HG02763 (cell line): ENCODE measurements around the gene PRRX1.

ENCODE experiments used
- ATAC-seq: cut with Tn5 transposase; IDR thresholded peaks from one replicate; pipeline ENCODE4 v1.9.1; 2021; ENCODE audit warnings: mild to moderate bottlenecking, moderate library complexity; ENCODE audit not compliant: unreplicated experiment

Gene PRRX1

DNA sequence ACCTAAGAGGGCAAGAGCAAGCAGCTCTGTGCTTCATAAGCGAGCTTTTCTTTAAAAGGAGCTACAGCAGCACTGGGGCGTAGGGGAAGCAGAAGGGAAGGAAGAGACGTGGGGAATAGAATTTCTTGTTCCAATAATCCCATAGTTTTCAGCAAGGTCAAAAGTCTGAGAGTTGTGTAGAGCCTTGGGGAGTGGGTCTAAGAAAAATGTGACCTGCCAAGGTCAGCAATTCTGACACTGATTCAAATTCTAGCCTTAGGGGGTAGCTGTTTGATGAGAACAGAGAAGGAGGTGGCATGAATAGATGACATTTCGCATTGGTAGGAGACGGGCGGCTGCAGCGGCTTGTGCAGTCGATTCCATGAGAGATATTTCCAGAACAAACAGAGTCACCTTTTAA, 22.4 kb downstream of the PRRX1 start:
- no peak for ATAC-seq

DNA sequence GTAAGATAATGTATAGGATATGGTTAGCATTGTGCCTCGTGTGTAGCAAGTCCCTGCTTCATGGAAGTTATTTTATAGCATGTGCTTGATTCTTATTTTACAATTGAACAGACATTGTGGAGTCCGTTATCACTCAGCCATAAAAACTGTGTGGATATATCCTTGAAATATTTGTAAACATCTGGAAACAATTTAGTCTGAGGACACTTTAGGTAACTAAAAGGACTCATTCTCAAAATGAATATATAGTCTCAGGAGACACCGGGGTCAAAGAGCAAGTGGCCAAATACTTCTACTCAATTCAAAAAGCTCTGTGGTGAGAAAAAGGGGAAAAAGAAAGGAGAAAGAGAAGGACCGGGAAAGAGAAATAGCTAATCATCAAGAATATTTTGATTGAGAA, 23.7 kb downstream of the PRRX1 start:
- no peak for ATAC-seq

GRCh38 chr1:170691258-170691657, 27.3 kb downstream of the PRRX1 start:
- no peak for ATAC-seq

DNA sequence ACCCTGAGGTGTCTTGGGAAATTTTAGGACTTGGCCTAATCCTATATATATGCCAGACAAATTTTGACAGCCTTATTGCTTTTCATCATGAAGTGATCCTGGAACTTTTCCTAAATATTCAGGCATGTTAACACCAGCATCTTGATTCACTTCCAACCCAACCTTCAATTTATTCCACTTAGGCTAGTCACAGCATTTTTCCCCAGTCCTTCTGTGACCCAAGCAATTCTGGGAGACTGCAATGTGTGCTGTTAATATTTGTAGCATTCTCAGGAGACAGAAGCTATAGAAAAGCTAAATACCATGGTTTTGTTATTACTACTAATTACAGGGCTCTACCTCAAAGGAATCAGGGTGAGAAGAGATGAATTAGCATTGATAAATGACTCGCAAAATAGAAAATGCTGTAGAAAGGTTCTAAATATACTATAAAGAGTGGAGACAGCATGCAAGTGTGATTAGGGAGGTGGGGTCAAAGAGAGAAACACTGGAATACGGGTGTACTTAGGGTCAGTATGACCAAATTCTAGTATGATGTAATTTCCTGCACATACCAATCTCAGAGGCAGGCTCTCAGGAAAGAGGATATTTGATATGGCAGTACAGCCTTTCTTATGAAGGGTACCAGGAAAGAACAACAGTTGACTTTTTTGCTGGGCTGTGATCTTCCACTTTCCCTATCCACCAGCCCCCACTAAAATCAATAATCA, 29.1 kb downstream of the PRRX1 start:
- no peak for ATAC-seq

DNA sequence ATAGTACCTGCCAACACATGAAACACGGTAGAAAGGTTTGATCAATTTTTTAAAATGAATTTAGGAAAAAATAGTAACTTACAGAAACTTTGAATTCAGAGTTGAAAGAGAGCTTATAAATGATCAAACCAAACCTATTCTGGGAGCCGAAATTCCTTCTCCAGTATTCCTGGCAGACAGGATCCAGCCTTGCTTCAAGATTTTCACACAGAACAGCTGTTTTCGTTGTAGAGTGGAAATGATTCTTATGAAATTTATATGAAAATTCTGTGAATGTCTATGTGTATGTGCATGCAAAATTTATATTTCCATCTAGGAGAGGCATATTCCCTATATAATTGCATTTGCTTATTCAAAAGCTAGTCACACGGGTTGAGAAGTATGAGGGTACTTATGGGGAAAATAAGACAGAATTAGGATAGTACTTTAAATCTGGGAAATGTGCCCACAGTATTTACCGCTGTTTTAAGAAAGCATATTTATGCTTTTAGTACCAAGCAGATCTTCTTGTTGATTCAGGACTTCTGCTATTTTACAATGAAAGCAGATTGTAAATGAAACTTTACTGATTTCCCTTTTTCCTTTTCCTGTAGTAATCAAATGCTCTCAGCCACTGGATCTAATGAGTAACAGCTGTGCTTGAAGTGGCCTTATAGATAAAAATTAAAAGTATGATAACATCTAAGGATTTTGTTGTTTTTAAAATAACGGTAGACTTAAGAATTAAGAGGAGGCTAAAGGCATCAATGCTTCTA, 30.4 kb downstream of the PRRX1 start:
- no peak for ATAC-seq

- ATAC-seq: no peak
These were observed 32.1 kb downstream of the PRRX1 start for GRCh38 chr1:170695955-170696590.

- ATAC-seq: no peak
These were observed 32.8 kb downstream of the PRRX1 start for GRCh38 chr1:170696591-170697290.

DNA sequence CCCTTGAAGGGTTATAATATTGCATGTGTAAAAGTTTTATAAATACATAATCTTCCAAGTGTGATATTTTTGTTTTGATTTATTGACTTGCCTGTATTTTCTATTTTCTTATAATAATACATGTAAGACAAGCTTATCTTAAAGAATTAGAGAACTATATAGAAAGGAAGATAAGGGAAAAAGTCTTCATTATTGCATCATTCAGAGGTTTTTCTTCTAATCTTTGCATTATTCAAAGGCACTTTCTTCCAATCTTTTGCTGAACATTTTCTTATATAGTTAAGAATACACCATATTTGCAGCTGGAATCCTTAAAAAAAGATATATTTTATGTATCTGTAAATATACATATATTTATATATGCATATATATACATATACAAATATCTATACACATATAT, 33.4 kb downstream of the PRRX1 start:
- ATAC-seq: no peak

- ATAC-seq: no peak
These were observed 34.7 kb downstream of the PRRX1 start for GRCh38 chr1:170698301-170699275.

DNA sequence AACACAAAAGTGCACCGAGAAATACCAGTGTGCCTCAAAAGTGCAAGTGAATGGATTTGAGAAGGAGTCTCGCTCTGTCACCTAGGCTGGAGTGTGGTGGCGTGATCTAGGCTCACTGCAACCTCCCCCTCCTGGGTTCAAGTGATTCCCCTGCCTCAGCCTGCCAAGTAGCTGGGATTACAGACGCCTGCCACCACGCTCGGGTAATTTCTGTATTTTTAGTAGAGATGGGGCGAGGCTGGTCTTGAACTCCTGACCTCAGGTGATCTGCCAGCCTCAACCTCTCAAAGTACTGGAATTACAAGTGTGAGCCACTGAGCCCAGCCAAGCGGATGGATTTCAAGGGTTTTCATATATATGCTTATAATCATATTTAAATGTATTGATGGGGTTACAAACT, 35.8 kb downstream of the PRRX1 start:
- no peak for ATAC-seq

GRCh38 chr1:170700842-170701615, 37.1 kb downstream of the PRRX1 start:
- no peak for ATAC-seq

DNA sequence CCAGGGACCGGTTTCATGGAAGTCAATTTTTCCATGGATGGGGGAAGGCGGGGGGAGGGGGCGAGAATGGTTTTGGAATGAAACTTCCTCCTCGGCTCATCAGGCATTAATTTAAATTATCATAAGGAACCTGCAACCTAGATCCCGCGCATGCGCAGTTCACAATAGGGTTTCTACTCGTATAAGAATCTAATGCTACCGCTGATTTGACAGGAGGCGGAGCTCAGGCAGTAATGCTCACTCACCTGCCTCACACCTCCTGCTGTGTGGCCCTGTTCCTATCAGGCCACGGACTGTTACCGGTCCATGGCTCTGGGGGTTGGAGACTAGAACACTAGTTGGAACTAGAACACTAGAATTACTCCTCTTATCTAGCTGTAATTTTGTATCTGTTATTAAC, 38.0 kb downstream of the PRRX1 start:
- ATAC-seq: no peak

- ATAC-seq: no peak
These were observed 39.7 kb downstream of the PRRX1 start for GRCh38 chr1:170703591-170703990.

DNA sequence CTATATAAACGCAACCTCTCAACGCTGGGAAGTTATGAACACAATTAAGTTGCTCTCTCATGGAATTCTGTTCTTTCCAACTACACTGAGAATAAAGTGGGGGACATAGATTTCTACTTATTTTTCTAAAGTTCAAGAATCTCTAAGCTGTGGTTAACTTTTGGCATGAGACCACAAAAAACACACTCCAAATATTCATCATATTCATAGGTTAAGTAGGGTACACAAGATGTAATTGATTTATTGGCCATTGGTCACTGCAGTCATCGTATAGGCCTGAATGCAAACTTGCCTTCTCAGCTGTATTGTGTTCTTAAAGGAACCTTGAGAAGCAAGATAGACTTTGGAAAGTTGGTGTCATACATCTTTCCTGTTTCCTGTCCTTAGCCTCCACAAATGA, 40.3 kb downstream of the PRRX1 start:
- ATAC-seq: no peak

DNA sequence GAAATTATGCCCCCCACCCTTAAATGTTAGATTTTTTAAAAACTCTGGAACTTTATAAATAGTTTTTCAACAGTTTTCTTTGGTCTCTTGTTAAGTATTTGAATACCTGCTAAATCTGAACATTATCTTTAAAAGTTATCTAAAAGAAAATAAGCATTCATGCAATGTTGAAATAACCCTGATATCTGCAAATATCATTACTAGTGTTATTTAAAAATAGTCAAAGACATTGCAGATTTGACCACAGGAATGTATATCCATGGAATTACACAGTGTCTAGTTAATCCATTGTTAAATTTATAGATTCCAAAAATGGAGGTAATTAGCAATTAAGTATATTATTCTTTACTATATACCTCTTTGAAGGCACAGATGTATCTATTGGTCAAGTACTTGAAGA, 42.0 kb downstream of the PRRX1 start:
- ATAC-seq: no peak

DNA sequence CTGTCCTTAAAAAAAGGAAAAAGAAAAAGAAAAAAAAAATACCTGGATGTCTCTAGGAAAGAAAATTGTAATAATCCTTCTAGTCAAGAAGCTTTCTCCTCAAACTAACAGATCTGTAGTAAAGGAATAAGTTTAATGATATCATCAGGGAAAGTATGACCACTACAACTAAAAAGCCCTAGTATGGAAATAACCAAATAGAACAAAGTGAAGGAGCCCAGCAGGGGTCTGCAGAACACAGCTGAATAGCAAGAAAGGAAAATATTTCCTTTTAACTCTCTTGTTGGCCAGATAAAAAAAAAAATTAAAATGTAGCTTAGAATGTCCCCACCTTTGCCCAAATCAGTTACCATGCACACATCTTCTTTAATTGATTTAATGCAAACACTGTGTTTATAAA, 43.2 kb downstream of the PRRX1 start:
- no peak for ATAC-seq

DNA sequence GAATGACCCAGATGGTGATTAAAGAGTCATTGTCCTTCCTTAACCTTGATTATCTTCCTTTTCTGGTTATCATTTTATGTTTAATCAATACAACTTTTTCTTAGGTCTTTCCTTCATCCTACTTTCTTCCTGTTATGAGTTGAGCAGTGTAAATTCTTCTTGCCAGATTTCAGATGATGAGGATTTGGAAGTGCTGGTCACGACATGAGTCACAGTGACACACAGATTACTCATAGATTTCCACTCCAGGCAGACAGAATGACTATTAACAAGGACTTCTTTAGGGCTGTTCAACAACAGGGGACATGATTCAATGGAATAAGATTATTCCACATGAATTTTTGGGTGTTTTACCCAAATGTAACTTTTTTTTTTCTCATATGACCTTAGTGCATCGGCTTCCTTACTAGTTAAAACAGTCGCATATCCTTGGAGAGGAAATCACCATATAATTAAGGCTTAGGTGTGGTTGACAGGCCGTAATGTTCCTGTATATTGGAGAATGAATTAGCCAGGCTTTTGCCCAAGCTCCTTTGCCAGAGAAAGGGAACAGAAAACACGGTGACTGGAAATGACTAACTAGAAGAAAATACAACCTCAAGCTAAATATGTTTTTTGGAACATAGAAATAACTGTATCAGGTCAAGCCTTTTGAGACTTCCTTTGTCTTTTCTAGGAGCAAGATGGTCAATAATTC, 44.2 kb downstream of the PRRX1 start:
- ATAC-seq: no peak

DNA sequence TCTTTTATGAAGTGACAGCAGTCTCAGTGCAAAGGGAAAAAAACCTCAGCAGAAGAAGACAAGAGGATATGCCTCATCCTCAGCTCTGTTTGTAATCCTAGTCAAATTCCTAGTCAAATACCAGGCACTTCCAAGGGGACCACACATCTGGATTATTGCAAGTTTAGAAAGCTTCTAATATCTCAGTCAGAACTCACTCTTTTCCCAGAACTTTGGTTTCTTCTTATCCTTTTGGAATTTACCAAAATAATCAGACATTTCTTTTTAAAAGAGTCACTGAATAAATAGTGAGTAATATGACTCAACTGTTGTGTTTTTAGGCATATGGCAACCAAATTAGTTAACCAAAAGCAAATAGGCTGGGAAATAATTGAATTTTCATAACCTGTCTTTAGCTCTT, 47.8 kb downstream of the PRRX1 start:
- ATAC-seq: no peak

DNA sequence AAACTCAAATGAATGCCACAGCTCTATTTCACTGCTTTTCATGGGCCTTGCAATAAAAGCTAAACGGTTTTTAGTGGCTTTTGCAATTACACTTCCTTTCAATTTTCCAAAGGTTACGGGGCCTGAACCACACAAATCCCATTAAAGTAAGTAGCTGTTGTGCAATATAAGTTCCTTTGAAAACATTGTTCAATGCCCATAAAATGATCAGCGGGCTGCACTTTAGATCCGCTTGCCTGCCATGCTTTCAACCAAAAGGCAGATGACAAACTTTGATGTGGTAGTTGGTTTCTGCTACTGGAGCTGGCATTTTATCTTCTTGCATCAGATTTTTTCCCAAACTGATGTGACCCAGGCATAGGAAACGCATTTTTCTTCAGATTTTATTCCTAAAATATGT, 50.2 kb downstream of the PRRX1 start:
- no peak for ATAC-seq
